ENCODE results near the gene PROM2.
A peak's percentile ranks its signal among the peaks of the same experiment; 100 is the strongest.

PROM2 gene

GRCh38 chr2:95260028-95261023 lies 13.9 kb upstream of the PROM2 start:
- Histone ChIP-seq H2AK5ac (ENCODE audit: low read length) (no peak overlapping the region), H2BK15ac (replicated peaks; ENCODE audit: low read depth) (no peak overlapping the region), H3K79me2 (ENCODE audit: control insufficient read depth, insufficient read depth, low read length) (no peaks in the 10 kb centered on the region), H3K36me3 (ENCODE audit: control insufficient read depth, insufficient read depth, low read length) (no peaks in the 10 kb centered on the region), H3K4ac (ENCODE audit: low read depth, low read length) (no peak overlapping the region), H3K27ac (ENCODE audit: low read depth, low read length) (no peak overlapping the region), H3K4me1 (ENCODE audit: control insufficient read depth, low read depth, low read length) (no peaks in the 10 kb centered on the region), H3K4me3 (ENCODE audit: low read length) (no peak overlapping the region), H2BK120ac (ENCODE audit: low read depth, low read length) (no peak overlapping the region), H3K56ac (ENCODE audit: low read length) (no peak overlapping the region), H4K5ac (ENCODE audit: low read length) (no peak overlapping the region), H3K23ac (ENCODE audit: low read length) (no peak overlapping the region), H4K8ac (ENCODE audit: low read depth, low read length) (no peak overlapping the region), H3K4me2 (ENCODE audit: low read length) (no peak overlapping the region), H2BK5ac (ENCODE audit: low read length) (no peak overlapping the region), H3K9ac (ENCODE audit: low read length) (no peak overlapping the region), H3K79me1 (ENCODE audit: low read length) (no peaks in the 10 kb centered on the region), H3K18ac (ENCODE audit: low read length) (no peak overlapping the region), H3K27me3 (ENCODE audit: insufficient read depth, low read length, poor library complexity) (no peaks in the 10 kb centered on the region)
- no CpG with 5 or more reads among the region's 8 CpGs for WGBS (ENCODE audit: extremely low coverage, insufficient coverage, low lambda C conversion rate)
- DNase-seq, result peak; percentile 23

- Histone ChIP-seq H3K23ac (ENCODE audit: low read length) (no peak overlapping the region), H3K4me1 (ENCODE audit: control insufficient read depth, low read depth, low read length) (no peaks in the 10 kb centered on the region), H3K4me3 (ENCODE audit: low read length) (no peak overlapping the region), H3K27me3 (ENCODE audit: insufficient read depth, low read length, poor library complexity) (no peaks in the 10 kb centered on the region), H3K9ac (ENCODE audit: low read length) (no peak overlapping the region), H3K36me3 (ENCODE audit: control insufficient read depth, insufficient read depth, low read length) (no peaks in the 10 kb centered on the region), H2AK5ac (ENCODE audit: low read length) (no peak overlapping the region), H3K4me2 (ENCODE audit: low read length) (no peak overlapping the region), H3K56ac (ENCODE audit: low read length) (no peak overlapping the region), H3K27ac (ENCODE audit: low read depth, low read length) (no peak overlapping the region), H3K18ac (ENCODE audit: low read length) (no peak overlapping the region), H2BK5ac (ENCODE audit: low read length) (no peak overlapping the region), H4K5ac (ENCODE audit: low read length) (no peak overlapping the region), H3K4ac (ENCODE audit: low read depth, low read length) (no peak overlapping the region), H4K8ac (ENCODE audit: low read depth, low read length) (no peak overlapping the region), H3K79me2 (ENCODE audit: control insufficient read depth, insufficient read depth, low read length) (no peaks in the 10 kb centered on the region), H2BK15ac (replicated peaks; ENCODE audit: low read depth) (no peak overlapping the region), H2BK120ac (ENCODE audit: low read depth, low read length) (no peak overlapping the region), H3K79me1 (ENCODE audit: low read length) (no peaks in the 10 kb centered on the region)
- whole genome bisulfite sequencing (ENCODE audit: extremely low coverage, insufficient coverage, low lambda C conversion rate), result no CpG with 5 or more reads among the region's 6 CpGs
- no peak for DNase-seq
These were observed 12.6 kb upstream of the PROM2 start for GRCh38 chr2:95261602-95262001.

- Histone ChIP-seq H3K18ac (ENCODE audit: low read length) (no peak overlapping the region), H2BK5ac (ENCODE audit: low read length) (no peak overlapping the region), H4K5ac (ENCODE audit: low read length) (no peak overlapping the region), H3K4me3 (ENCODE audit: low read length) (no peak overlapping the region), H3K4me2 (ENCODE audit: low read length) (no peak overlapping the region), H3K23ac (ENCODE audit: low read length) (no peak overlapping the region), H2AK5ac (ENCODE audit: low read length) (no peak overlapping the region), H2BK15ac (replicated peaks; ENCODE audit: low read depth) (no peak overlapping the region), H3K27ac (ENCODE audit: low read depth, low read length) (no peak overlapping the region), H3K4me1 (ENCODE audit: control insufficient read depth, low read depth, low read length) (no peaks in the 10 kb centered on the region), H3K4ac (ENCODE audit: low read depth, low read length) (no peak overlapping the region), H3K79me1 (ENCODE audit: low read length) (no peaks in the 10 kb centered on the region), H4K8ac (ENCODE audit: low read depth, low read length) (no peak overlapping the region), H3K56ac (ENCODE audit: low read length) (no peak overlapping the region), H2BK120ac (ENCODE audit: low read depth, low read length) (no peak overlapping the region), H3K79me2 (ENCODE audit: control insufficient read depth, insufficient read depth, low read length) (no peaks in the 10 kb centered on the region), H3K27me3 (ENCODE audit: insufficient read depth, low read length, poor library complexity) (no peaks in the 10 kb centered on the region), H3K36me3 (ENCODE audit: control insufficient read depth, insufficient read depth, low read length) (no peaks in the 10 kb centered on the region), H3K9ac (ENCODE audit: low read length) (no peak overlapping the region)
- no peak for DNase-seq
- WGBS (ENCODE audit: extremely low coverage, insufficient coverage, low lambda C conversion rate), result no CpG with 5 or more reads among the region's 2 CpGs
These were observed 11.2 kb upstream of the PROM2 start for GRCh38 chr2:95262896-95263542.

GRCh38 chr2:95264624-95265023 lies 9.6 kb upstream of the PROM2 start:
- no peaks in the 10 kb centered on the region for H3K4me1 ChIP-seq (ENCODE audit: control insufficient read depth, low read depth, low read length)
- H3K27ac ChIP-seq (ENCODE audit: low read depth, low read length), result no peak overlapping the region
- H3K9ac ChIP-seq (ENCODE audit: low read length), result no peak overlapping the region
- H3K27me3 ChIP-seq (ENCODE audit: insufficient read depth, low read length, poor library complexity), result no peaks in the 10 kb centered on the region
- no peak overlapping the region for H3K4ac ChIP-seq (ENCODE audit: low read depth, low read length)
- no peak overlapping the region for H4K8ac ChIP-seq (ENCODE audit: low read depth, low read length)
- no peaks in the 10 kb centered on the region for H3K79me1 ChIP-seq (ENCODE audit: low read length)
- H3K79me2 ChIP-seq (ENCODE audit: control insufficient read depth, insufficient read depth, low read length), result no peaks in the 10 kb centered on the region
- H2BK5ac ChIP-seq (ENCODE audit: low read length), result no peak overlapping the region
- no peak overlapping the region for H2AK5ac ChIP-seq (ENCODE audit: low read length)
- no peak for DNase-seq
- no peaks in the 10 kb centered on the region for H3K36me3 ChIP-seq (ENCODE audit: control insufficient read depth, insufficient read depth, low read length)
- no peak overlapping the region for H3K23ac ChIP-seq (ENCODE audit: low read length)
- no CpG with 5 or more reads among the region's 6 CpGs for WGBS (ENCODE audit: extremely low coverage, insufficient coverage, low lambda C conversion rate)
- H2BK120ac ChIP-seq (ENCODE audit: low read depth, low read length), result no peak overlapping the region
- H3K18ac ChIP-seq (ENCODE audit: low read length), result no peak overlapping the region
- H3K4me3 ChIP-seq (ENCODE audit: low read length), result no peak overlapping the region
- no peak overlapping the region for H3K4me2 ChIP-seq (ENCODE audit: low read length)
- no peak overlapping the region for H4K5ac ChIP-seq (ENCODE audit: low read length)
- no peak overlapping the region for H3K56ac ChIP-seq (ENCODE audit: low read length)
- no peak overlapping the region for H2BK15ac ChIP-seq (replicated peaks; ENCODE audit: low read depth)

- H3K4me3 ChIP-seq (ENCODE audit: low read length), result no peak overlapping the region
- no peaks in the 10 kb centered on the region for H3K27me3 ChIP-seq (ENCODE audit: insufficient read depth, low read length, poor library complexity)
- no peak overlapping the region for H3K4me2 ChIP-seq (ENCODE audit: low read length)
- no peak overlapping the region for H3K9ac ChIP-seq (ENCODE audit: low read length)
- no peaks in the 10 kb centered on the region for H3K79me1 ChIP-seq (ENCODE audit: low read length)
- DNase-seq, result no peak
- no peak overlapping the region for H3K56ac ChIP-seq (ENCODE audit: low read length)
- no peak overlapping the region for H3K4ac ChIP-seq (ENCODE audit: low read depth, low read length)
- no peak overlapping the region for H2BK120ac ChIP-seq (ENCODE audit: low read depth, low read length)
- no peaks in the 10 kb centered on the region for H3K79me2 ChIP-seq (ENCODE audit: control insufficient read depth, insufficient read depth, low read length)
- no peaks in the 10 kb centered on the region for H3K4me1 ChIP-seq (ENCODE audit: control insufficient read depth, low read depth, low read length)
- no peaks in the 10 kb centered on the region for H3K36me3 ChIP-seq (ENCODE audit: control insufficient read depth, insufficient read depth, low read length)
- no peak overlapping the region for H3K27ac ChIP-seq (ENCODE audit: low read depth, low read length)
- H4K5ac ChIP-seq (ENCODE audit: low read length), result no peak overlapping the region
- no peak overlapping the region for H2AK5ac ChIP-seq (ENCODE audit: low read length)
- H4K8ac ChIP-seq (ENCODE audit: low read depth, low read length), result no peak overlapping the region
- H2BK15ac ChIP-seq (replicated peaks; ENCODE audit: low read depth), result no peak overlapping the region
- H3K18ac ChIP-seq (ENCODE audit: low read length), result no peak overlapping the region
- no peak overlapping the region for H3K23ac ChIP-seq (ENCODE audit: low read length)
- WGBS (ENCODE audit: extremely low coverage, insufficient coverage, low lambda C conversion rate), result no CpG with 5 or more reads among the region's 4 CpGs
- no peak overlapping the region for H2BK5ac ChIP-seq (ENCODE audit: low read length)
These were observed 9.1 kb upstream of the PROM2 start for GRCh38 chr2:95265182-95265581.
